Epithelial cell of esophagus (primary cell): ENCODE results near the gene ADRM1.

ENCODE experiments used
- DNase-seq: peaks from one replicate; pipeline ENCODE4 v3.0.0; 2010; ENCODE audit warnings: low read depth
- H3K4me3 ChIP-seq: 2 replicates; pipeline ENCODE4 v1.5.1; 2011; ENCODE audit warnings: mild to moderate bottlenecking, low read length, control low read depth
- CTCF ChIP-seq: IDR thresholded peaks from 2 replicates; pipeline ENCODE4 v1.5.1; 2011; ENCODE audit warnings: low read depth, mild to moderate bottlenecking, low read length, control low read depth, inconsistent platforms; ENCODE audit not compliant: insufficient read depth; ENCODE audit errors: missing control alignments

Gene ADRM1

GRCh38 chr20:62269378-62269777 lies 33.4 kb upstream of the ADRM1 start:
- H3K4me3 ChIP-seq, result no peak overlapping the region
- TF ChIP-seq CTCF, result no peak

DNA sequence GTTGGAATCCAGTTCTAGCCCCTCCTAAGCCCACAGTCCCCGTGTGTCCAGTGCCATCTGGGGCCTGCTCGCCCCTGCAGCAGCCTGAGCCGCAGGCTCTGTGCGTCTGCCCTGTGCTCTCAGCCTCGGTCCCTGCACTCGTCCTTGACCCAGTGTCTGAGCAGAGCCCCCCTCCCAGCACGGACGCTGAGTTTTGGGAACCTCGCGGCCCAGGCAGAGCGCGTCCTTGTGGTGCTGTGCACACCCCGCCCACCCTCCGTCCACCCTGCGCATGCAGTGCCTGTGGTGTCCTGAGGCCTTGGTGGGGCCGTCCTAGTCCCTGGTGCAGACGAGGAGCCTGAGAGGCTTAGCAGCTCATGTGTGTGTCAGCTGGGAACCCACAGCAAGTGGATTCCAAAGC lies 32.9 kb upstream of the ADRM1 start:
- no peak for DNase-seq
- no peak overlapping the region for H3K4me3 ChIP-seq
- TF ChIP-seq CTCF, result no peak

More at GRCh38 chr20:62269378-62269777, 33.4 kb upstream of the ADRM1 start:
- no peak for DNase-seq

DNA sequence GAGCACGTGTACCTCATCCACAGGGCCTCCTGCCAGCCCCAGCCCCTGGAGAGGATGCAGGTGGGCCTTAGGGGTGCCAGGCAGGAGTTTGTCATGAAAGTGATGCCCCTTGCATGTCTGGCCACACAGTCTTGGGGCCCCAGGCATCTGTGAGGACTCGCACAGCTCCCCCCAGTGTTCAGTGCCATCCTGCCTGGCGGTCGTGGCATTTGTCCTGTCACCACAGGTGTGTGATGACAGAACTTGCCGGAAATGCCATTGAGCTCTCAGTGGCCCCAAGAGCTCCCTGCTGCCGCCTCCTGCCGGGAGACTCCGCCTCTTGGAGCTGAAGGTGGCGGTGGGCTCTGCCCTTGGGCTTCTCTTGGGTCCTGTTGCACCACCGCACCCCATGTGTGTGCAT lies 30.6 kb upstream of the ADRM1 start:
- no peak for DNase-seq
- no peak overlapping the region for H3K4me3 ChIP-seq
- TF ChIP-seq CTCF, result no peak

GRCh38 chr20:62273416-62273815 lies 29.4 kb upstream of the ADRM1 start:
- TF ChIP-seq CTCF, result no peak
- H3K4me3 ChIP-seq, result no peak overlapping the region
- DNase-seq, result no peak

- DNase-seq, result no peak
- TF ChIP-seq CTCF, result no peak
- H3K4me3 ChIP-seq, result no peak overlapping the region
Observed at GRCh38 chr20:62274332-62274950, 28.4 kb upstream of the ADRM1 start.

- TF ChIP-seq CTCF, result no peak
- no peak for DNase-seq
- no peak overlapping the region for H3K4me3 ChIP-seq
Observed at GRCh38 chr20:62275219-62275618, 27.6 kb upstream of the ADRM1 start.

- DNase-seq, result no peak
- no peak for TF ChIP-seq CTCF
- no peak overlapping the region for H3K4me3 ChIP-seq
Observed at GRCh38 chr20:62276439-62276838, 26.4 kb upstream of the ADRM1 start.
